Amniotic stem cell (primary cell): Measurements from ENCODE around the gene CD274.
A peak's percentile ranks its signal among the peaks of the same experiment; 100 is the strongest.

Experiments used
- DNase-seq: peaks from one replicate; lab custom pipeline; 2025; lab: John Stamatoyannopoulos, UW

The CD274 gene

DNA sequence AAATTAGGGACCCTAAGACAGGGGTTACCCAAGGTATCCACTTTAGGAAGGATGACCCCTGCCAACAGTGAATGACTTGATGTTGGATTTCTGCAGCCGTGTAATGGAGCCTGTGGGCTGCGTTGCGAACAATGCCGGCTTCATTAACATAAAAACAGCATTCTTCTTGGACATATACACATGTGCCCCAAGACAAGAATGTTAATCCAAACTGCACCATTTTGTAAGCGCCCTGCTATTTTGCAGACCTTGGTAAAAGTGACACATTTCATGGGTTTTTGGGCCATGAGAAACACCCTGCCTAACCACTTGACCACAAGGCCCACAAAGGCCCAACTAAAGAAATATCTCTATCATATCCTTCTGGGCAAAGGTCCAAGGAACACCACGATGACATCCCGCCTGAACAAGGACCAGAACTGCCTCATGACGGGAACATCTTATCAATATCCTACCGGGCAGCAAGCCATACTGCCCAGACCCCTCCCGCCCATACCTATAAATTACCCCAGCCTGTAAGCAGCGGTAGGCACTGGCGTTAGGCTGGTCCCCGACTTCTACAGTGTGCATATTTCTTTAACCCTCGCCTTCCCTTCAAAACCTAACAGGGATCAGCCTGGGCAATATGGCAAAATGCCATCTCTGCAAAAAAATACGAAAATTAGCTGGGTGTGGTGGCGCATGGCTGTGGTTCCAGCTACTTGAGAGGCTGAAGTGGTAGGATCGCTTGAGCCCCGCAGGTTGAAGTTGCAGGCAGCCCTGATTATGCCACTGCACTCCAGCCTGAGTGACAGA, 50.3 kb downstream of the CD274 start:
- no peak for DNase-seq

DNA sequence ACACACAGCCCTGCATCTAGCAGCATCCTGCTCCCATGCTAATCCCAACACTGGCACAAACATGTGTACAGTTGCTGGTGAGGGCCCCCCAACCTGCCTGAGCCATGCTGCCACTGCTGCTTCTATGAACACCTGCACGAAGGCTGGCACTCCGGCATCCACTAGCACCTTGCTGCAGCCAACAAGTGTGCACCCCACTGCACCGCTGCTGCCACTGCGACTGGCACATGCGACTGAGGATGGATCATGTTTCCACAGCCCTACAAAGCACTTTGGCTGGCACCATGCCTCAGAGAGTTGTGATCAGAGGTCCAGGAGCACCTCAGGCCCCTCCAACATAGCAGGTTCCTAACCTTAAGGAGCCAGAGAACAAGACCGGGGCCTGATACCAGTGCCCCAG, 52.2 kb downstream of the CD274 start:
- DNase-seq, result no peak

DNA sequence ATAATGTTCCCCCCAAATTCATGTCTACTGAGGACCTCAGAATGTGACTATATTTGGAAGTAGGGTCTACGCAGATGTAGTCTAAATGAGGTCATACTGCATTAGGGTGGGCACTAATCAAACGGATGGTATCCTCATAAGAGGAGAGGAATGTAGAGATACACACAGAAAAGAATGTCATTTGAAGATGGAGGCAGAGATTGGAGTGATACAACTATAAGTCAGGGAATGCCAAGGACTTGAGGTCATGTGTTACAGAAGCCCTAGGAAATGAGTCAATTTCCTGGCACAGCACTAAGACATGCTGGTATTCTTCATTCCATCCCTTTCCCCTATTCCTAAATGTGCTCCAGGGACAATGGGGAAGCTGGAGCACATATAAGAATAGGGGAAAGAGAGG, 59.2 kb downstream of the CD274 start:
- DNase-seq, result peak; percentile 81

DNA sequence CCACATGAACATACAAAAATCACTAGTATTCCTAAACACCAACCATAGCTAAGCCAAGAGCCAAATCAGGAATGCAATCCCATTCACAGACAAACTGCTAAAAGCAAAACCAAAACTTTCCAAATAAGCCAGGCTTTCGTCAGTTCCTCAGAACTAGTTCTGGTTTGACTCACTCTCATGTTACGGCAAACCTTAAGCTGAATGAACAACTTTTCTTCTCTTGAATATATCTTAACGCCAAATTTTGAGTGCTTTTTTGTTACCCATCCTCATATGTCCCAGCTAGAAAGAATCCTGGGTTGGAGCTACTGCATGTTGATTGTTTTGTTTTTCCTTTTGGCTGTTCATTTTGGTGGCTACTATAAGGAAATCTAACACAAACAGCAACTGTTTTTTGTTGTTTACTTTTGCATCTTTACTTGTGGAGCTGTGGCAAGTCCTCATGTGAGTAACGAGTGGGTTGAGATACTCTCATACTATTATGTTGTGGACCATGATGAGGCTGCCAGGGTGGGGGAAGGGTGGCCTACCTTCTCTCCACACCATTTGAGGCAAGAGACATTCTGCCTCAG, 60.1 kb downstream of the CD274 start, which contains the start of gene PDCD1LG2:
TSS of gene PDCD1LG2 (plus strand) at position 172 of the 572 bp plus-strand sequence. CDS start 12,016 bp downstream, outside the sequence.
- DNase-seq, result peak; percentile 30

DNA sequence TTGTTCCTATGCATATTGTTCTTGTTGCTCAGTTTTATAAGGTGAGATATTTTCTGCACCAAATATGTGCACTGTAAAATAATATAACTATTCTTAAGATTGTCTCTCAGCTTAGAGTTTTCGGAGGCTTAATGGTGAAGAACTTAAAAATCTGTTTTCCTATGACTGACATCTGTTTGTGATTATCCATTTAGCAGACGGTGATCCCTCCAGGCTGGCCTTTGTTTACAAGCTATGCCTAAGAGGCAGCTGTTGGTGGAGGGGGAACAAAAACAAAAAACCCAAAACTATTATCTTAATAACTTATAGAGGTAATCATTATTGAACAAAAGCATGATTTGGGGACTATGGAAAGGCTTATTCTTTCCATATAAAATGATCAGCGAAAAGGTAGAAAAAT, 60.6 kb downstream of the CD274 start:
- DNase-seq, result no peak

DNA sequence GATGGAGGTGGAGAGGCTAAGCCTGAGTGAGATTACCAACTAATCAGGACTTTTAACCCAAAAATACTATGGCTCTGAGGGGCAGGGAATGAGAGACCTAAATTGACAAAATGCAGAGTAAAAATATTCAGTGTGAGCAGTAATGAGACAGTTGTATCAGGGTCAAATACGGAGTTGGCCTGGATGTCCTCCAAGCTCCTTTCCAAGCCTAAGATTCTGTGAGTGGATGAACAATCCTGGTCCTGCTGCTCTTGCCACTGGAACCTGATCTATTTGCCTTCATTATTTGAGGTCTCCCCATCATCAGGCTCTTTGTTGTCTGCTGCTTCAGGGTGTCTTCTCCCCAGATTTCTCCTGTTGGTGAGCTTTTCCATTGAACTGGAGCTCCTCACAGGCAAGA, 61.1 kb downstream of the CD274 start:
- no peak for DNase-seq

DNA sequence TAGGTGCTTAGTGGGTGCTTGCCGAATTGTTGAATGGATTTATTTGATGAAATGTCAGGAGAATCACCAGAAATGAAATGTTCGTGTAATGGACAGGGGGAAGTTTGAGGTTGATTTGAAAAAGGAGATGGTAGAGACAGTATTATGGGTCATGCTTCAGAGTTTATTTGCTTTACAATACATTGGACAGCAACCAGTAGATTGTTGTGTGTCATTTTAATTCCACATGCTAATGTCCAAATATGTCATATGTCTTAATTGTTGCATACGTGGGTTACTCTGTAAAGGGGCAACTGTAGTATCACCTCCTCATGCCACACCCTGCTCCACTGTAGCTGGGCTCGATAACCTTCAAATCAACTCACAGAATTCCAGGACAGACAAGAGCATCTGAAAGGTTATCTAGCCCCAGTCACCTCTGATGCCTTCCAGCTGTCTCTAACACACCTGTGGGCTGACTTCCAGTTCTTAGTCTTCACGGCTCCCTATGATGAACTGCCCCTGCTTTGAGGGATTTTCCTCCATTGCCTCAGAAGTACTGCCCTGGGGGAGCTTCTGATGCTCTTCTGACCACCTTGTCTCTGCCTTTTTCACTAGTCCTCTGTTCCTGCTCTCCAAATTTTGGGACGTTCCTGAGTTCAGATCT, 61.7 kb downstream of the CD274 start:
- no peak for DNase-seq

DNA sequence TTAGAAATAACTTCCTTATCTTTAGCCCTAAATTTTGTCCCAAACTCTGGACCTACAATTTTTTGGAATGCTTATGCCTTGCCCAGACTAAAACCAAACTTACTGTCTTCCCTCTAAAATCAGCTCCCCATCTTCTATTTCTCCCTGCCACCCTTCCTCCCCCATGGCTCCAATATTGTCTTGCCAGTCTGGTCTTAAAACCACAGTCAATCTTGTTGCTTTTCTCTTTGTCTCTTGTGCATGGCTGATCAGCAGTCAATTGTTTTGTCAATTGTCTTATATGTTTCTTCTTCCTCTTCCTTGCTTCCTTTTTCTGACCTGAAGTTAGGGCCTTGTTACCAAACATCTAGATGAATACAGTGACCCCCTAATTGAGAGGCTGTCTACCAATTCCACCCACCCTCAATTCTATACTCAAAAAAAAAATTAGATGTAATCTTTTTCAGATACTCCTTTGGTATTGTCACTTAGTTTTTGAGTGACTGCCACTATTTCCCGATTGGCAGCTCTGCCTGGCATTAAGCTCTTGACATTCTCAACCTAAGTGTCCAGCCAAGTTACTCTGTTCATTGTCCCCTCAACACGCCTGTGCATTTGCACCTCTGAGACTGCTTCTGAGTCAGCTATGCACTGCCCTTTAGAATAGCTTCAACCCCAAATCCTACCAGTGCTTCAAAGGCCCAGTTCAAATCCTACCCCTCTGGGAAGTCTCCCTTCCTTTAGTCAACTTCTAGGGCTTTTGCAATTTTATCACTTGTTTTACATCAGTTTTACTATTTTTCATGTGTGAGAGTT, 62.5 kb downstream of the CD274 start:
- no peak for DNase-seq

DNA sequence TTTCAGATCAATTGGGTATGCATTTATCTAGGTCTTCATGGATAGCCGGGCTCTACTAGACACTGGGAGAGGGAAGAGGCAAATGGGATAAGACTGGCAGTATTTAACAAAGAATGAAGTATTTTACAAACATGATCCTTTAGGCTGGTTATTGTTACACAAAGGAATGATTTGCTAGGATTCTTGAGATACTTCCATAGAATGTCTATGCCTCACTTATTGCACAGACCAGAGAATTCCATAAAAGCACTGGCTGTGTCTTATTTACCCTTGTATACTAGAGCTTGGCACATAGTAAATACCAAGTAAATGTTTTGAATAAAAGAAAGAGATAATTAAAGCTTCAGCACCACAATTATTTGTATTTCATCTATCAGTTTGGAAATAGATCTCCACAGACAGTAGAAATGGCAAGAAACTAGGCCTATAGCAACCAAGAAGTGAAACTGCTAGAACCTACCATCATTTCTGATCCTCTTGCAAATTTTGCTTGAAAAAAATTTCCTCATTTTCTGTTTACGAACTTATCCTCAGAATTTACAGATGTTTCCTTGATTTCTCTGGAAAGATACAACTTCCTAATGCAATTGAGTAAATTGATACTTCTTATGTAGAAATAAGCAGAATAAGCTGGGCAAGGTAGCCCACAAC, 63.7 kb downstream of the CD274 start:
- DNase-seq, result no peak

DNA sequence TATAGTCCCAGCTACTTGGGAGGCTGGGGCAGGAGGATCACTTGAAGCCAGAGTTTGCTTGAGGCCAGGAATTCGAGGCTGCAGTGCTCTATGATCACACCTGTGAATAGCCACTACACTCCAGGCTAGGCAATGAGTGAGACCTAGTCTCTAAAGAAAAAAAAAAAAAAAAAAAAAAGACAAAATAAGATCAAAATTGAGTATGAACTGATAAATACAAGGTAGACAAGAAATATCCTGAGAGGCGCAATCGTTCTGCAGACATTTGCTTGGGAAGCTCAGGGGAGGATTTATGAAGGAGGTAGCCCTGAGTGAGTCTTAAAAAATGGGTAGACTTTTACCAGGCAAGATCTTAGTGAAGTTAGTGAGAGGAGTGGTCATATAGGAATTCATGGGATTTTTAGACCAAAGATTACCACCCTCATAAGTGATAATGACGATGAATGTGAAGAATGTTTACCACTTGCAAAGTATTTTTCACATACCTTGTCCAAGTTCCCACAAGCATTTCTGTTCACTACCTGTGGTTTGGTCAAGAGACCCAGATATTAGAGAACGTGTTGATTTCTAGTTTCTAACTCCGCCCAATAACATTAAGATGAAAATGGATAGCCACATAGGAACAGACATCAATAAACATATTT, 64.4 kb downstream of the CD274 start:
- no peak for DNase-seq

DNA sequence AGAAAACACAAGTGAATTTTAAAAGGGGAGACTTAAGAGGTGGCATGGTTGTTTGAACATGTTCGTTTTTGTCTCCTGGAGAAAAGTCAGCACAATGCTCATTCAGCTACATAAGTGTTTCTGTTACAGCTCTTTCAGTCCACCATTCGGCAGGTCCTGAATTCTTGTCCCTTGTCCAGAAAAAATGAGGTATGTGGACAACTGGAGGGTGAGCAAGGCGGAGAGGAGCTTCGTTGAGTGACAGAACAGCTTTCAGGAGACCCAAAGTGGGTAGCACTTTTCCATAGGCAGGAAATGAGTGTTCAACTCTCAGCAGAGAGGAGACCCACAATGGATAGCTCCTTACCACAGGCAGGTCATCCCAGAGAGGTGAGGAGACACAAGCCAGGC, 64.9 kb downstream of the CD274 start:
- DNase-seq, result no peak

DNA sequence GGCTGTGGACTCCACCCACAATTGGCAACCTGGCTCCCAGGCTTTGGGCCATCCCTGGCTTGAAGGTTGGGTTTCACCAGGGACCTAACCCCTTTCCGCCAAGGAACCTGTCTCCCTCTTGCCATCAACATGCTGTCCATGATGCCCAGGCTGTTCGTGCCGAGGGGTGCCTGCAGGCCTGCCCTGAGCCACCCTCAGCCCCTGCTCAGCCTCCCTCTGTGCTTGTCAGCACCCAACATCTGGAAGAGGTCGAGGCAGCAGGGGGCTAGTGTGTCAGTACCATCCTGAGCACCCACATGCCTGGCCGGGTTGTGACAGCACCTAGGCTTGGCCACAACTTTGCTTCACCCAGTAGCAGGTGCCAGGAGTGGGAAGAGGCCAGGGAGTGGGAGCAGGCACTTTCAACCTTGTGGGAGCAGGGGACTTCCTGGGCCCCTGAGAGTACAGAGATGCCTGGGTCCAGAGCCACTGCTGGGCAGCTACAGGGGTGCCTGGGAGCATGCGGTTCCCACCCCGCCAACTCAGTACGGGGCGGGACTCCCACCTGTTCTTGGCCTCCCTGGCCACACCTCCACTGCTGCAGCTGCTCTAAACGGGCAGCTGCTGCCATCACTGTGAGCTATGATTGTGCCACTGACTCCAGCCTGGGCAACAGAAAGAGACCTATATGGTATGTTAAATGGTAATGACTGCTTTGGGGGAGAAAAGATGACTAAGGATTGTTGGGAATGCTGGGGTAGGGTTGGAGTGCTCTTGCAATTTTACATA, 66.3 kb downstream of the CD274 start:
- DNase-seq, result no peak

DNA sequence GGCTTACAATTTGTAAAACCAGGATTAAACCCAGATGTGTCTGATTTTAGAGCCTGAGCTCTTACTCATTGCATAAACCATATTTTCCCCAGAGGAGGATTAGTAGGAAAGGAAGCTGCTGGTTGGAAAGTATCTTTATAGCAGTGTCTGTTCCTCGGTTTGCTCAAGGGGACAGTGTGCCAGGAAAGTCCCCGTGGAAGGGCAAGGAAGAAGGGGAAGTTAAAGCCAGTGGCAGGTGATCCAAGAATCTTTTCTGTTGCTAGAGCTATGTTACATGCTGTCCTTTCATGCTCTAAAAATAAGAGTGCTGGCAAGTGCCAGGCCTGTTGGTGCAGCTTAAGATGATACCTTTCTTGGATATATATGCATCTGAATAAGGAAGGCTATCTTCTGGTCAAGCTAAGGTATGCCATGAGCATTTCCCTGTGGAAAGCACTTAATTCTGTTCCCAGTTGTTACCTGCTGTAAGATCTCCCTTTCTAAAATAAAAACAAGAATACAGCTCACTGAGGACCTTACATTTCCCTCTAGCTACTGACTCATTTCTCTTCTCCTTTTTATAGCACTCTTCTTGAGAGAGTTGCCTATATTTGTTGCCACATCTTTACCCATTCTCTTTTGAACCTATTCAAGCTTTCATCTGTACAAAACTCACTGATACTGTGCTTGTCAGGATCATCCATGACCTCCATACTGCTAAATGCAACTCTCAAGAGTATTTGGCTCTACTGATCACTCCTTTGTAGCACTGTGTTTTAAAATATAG, 68.0 kb downstream of the CD274 start:
- no peak for DNase-seq

DNA sequence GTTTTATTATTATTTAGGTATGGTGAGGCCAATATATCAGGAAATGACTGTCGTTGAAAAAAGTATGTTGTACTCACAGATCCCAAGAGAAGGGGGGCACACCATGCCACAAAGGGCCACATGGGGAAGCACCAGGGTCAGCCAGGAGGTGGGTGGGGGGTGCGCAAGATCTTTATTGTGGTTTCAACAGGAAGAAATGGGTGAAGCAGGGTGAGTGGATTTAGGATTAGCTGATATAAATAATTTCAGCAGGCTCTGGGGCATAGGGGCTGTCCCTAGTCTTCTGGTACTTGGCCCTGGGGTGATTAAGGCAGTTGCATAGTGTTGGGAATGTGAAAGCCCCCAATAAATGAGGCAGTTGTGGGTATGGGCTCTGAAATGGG, 68.6 kb downstream of the CD274 start:
- no peak for DNase-seq
